Measurements from ENCODE around the gene PPIB. TPM values are rescaled to one million over a fixed set of nuclear protein-coding genes. Genes with fewer than 3 reads are reported as not detected.

PPIB gene
- total and polyA plus RNA-seq, 9 of the 15 experiments (the other 6 are each of a cell fraction or from before 2014, with no cell fraction given) = 306 to 746 (median 439) TPM

DNA sequence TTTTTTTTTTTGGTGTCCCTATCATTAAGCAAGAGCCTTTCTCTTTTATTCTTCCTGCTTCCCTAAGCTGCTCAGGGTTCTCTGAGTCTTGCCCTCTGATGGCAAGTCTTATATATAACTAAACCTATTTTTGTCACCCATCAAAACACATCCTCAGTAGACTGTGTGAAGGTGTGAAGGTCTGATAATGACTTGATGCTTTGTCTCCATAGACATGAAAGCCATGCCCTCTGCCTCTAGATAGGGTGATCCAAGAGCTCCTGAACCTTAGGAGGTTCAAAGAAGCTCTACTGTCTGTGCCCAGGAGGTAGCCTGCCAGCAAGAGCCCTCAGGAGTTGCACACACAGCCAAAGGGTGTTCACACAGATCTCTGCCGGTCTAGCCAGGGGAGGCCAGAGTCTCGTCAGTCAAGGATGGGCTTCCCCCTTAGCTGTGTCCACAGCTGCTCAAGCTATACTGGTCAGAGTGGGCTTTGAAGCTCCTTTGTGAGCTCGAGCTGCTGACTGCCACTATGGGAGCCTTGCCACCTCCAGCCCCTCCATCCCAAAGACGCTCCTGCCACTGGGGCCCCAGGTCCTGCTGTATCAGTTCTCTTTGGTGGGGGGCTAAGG, 24.4 kb downstream of the PPIB start (continued):
- TF ChIP-seq ZBTB40 (IDR thresholded peaks at IDR 0.05) (no peak), ZBTB40 (CRISPR knock-in tag; IDR thresholded peaks at IDR 0.05) (no peak), L3MBTL2 (IDR thresholded peaks at IDR 0.05) (no peak)

Data from K562 (cell line).